AG10803 (cell line): ENCODE results near the gene SEPTIN5.

Source experiments
- DNase-seq: peaks from one replicate; pipeline ENCODE4 v3.0.0; 2010; ENCODE audit warnings: low read depth
- H3K4me3 ChIP-seq: 2 replicates; pipeline ENCODE4 v1.5.1; 2011; ENCODE audit warnings: mild to moderate bottlenecking, low read length, control low read depth
- TF ChIP-seq, protein P1 (sequence below): conservative IDR thresholded peaks from 2 replicates; pipeline ENCODE4 v1.5.1; 2011; ENCODE audit warnings: mild to moderate bottlenecking, low read length, control low read depth, inconsistent platforms

The SEPTIN5 gene

DNA sequence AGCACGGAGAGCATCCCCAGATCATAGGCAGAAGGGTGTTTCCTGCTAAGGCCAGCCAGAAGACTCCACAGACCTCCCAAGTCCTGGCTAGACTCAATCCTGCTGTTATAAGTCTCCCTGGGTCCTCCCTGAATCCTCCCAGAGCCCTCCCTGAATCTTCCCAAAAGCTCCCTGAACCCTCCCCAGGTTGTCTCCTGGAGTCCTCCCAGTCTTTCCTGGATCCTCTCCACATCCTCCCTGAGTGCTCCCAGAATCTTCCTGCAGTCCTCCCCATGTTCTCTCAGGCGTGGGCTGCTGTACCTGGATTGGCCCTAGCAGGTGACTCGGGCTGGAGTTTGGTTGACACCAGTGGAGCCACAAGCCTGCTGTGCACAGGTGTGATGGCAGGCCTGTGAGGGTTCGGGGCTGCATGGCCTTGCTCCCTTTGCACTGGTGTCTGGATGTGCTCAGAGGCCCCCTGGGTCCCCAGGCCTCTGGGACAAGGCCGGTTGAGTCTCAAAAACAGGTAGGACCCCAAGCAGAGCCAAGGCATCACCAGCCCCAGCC, 20.6 kb downstream of the SEPTIN5 start:
- H3K4me3 ChIP-seq: no peak overlapping the region
- TF ChIP-seq, protein P1, sequence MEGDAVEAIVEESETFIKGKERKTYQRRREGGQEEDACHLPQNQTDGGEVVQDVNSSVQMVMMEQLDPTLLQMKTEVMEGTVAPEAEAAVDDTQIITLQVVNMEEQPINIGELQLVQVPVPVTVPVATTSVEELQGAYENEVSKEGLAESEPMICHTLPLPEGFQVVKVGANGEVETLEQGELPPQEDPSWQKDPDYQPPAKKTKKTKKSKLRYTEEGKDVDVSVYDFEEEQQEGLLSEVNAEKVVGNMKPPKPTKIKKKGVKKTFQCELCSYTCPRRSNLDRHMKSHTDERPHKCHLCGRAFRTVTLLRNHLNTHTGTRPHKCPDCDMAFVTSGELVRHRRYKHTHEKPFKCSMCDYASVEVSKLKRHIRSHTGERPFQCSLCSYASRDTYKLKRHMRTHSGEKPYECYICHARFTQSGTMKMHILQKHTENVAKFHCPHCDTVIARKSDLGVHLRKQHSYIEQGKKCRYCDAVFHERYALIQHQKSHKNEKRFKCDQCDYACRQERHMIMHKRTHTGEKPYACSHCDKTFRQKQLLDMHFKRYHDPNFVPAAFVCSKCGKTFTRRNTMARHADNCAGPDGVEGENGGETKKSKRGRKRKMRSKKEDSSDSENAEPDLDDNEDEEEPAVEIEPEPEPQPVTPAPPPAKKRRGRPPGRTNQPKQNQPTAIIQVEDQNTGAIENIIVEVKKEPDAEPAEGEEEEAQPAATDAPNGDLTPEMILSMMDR: no peak
- DNase-seq: no peak

DNA sequence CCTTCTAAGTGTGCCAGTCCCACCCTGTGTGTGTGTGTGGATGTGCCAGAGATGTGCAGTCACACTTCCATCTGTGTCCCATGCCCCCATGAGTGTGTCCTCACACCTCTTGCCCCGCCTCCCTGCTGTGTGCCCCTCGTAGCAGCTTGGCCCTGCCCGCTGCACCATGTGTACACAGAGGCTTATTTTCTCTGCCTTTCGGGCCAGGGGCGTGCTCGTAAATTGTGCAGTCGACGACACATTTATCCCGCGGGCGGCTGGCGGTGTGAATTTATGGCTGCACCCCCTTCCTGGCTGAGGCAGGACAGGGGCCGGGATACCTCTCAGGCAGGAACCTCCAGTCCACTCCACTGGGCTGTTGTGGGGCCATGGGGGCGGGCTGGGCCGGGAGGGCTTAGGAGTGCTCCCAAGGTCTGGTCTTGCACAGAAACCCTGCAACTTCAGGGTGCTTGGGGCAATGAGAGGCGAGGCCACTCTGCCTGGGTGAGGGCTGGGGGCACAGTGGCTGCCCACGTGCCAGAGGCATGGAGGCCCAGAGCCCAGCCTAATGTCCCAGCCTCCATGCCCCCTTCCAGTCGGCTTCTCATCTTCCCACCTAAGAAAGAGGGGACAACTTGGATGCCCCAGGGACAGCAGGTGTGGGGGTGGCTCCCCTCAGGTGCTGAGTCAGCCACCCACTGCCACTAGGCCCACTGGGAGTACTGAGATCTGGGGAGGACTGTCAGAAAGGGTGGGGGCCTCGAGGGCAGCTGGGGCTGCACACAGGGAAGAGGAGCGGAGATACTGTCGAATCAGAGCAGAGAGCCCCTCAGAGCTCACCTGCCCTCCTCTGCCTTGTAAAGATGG, 21.6 kb downstream of the SEPTIN5 start:
- H3K4me3 ChIP-seq: no peak overlapping the region
- TF ChIP-seq, protein P1: no peak
- DNase-seq: no peak

DNA sequence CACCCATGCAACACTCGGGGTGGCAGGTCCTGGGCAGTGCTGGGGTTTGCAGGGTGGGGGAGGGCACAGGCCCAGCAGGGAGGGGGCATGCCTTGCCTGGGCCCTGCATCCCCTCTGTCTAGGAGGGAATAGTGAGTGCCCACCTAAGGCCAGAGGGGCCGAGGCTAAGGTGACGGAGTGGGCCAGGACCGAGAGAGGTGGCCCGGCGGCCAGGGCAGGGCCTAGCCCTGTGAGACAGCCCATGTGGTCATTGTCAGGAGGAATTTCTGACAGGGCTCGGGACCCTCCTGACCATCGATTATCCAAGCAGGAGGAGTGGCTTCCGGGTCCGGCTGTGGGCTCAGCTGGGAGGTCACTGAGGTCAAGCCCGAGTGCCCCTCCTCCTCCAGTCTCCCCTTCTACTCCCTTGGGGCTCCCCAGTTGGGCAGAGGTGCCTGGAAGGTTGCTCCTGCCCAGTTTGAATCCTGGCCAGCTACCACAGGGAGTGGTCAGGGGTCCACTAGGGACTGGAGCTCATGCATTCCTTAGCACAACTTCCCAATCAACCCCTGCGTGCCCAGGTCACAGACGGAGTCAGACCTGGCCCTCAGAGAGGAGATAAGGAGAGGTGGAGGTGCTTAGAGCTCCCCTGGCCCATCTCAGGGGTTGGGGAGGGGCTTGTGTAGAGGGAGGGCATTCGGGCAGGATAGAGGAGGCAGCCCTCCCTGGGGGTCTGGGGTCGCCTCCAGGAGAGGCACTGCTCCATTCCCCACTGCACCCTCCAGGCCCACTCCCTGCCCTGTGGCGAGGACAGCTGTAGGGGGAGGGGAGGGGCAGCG, 23.8 kb downstream of the SEPTIN5 start:
- TF ChIP-seq, protein P1: no peak
- no peak for DNase-seq
- H3K4me3 ChIP-seq: no peak overlapping the region

DNA sequence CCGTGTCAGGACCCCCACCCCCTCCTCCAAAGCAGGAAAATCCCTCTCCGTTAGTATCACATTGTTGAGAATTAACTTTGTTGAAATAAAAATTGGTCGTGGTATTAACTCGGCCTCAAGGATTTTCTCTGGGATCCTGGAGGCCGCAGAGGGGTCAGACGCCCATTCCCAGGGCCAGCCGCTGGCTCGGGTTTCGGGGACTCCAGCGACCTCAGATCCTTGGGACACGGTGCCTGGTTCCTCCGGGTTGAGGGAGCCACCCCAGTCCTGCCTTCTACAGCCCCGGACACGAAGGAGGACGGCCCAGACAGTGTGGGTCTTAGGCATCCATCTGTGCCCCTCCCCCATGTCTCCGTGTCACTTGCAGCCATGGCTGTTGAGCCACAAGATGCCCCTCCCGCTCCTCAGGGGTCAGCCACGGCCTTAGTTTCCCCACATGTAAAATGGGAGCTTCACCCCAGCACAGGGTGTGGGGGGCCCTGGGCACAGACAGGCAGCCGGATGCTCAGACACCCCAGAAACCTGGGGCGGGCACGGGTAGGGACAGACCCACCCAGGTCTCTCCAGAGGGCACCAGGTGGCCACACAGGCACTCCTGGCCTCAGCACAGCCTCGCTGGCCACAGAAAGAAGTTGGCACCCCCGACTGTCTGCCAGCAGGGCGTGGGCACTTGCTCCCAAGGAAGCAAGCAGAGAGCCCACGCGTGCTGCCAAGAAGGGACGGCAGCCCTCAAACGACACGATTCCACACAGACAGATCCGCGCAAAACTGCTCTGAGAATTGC, 24.6 kb downstream of the SEPTIN5 start:
- no peak for DNase-seq
- no peak overlapping the region for H3K4me3 ChIP-seq
- TF ChIP-seq, protein P1: no peak

DNA sequence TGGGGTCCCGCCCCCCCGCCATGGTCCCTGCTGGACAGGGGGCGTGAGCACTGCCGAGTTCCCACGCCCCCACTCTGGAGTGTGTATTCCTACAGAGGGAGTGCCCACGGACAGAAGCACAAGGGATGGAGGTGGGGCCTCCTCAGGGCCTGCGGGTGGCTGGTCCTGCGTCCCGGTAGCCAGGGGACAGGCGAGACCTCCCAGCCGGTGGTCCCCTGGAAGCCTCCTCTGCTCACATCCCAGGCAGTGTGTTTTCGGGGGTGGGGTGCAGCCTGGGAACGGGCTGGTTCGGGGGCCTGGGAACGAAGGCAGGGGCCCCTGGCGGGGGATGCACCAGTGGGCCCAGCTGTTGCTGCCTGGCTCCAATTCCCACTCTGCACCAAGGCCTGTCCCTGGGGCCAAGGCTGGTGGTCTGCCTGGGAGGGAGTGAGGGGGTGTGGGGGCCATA, 25.2 kb downstream of the SEPTIN5 start:
- DNase-seq: no peak
- TF ChIP-seq, protein P1: no peak
- H3K4me3 ChIP-seq: no peak overlapping the region

DNA sequence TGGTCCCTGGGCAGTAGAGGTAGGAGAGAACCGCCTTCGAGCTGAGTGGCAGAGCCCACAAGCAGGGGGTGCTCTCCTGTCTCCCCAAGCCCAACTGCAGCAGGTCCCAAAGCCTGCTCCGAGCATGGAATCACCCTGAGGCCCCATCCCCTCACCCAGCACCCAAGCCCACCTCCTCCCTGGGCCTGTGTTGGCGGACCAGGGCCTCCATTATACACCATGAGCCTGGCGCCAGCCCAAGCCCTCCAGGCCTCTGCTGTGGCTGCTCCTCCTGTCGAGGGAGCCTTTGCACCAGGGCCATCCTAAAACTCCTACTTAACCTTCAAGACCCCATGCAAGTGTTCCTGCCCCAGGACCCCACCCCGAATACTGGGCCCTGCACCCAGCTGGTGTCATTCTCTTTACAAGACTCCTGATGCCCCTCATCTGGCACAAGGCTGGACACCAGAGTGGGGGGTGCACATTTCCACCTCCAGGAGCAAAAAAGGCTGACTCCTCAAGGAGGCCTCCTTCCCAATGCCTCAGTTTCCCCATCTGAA, 25.7 kb downstream of the SEPTIN5 start:
- TF ChIP-seq, protein P1: no peak
- H3K4me3 ChIP-seq: no peak overlapping the region
- DNase-seq: no peak
